ENCODE data around the gene PDE4D. TPM values are rescaled to one million over a fixed set of nuclear protein-coding genes. Genes with fewer than 3 reads are reported as not detected.

The PDE4D gene
- total and polyA plus RNA-seq, 2 experiments from 2014 or later = 4.3 to 9.7 TPM

GRCh38 chr5:59351076-59351794, 542.3 kb downstream of the PDE4D start:
- WGBS, 2 experiments (ENCODE audit: low coverage in 1 of 2, low lambda C conversion rate in 2 of 2, missing lambda C conversion rate in 2 of 2) = 35 to 43% methylated on average over 4 of the region's 4 CpGs
- no peak overlapping the region for H3K9ac ChIP-seq
- DNase-seq = no peak

DNA sequence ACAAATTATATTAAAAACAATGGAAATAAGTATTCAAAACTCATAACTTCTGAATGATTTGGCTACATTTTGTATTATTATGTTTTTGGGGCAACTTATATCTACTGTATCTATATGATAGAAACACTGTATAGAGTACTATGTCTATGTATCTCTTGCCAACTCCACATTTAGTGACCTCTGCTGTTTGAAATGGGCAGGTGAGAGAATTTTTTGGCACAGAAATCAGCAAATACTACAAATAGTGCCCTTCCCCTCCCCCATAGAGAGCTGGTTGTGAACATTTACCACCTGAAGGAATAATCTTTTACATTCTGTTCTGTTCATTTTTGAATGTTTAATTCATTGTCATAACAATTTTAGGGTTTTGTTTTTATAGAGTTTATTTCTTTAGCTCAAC, 545.3 kb downstream of the PDE4D start:
- H3K4me1 ChIP-seq (ENCODE audit: insufficient read depth) = no peaks in the 10 kb centered on the region
- H3F3A ChIP-seq (ENCODE audit: insufficient read depth) = no peaks in the 10 kb centered on the region
- no peak for TF ChIP-seq EZH2phosphoT487 (IDR thresholded peaks at IDR 0.05; ENCODE audit: insufficient read depth, low read depth)
- no peak for TF ChIP-seq EZH2 (IDR thresholded peaks at IDR 0.05; ENCODE audit: insufficient read depth, poor library complexity, severe bottlenecking)
- no peaks in the 10 kb centered on the region for H3K9me2 ChIP-seq (ENCODE audit: insufficient read depth)
- H3K9me3 ChIP-seq (ENCODE audit: low read depth) = no peaks in the 10 kb centered on the region
- H3K36me3 ChIP-seq (ENCODE audit: low read depth) = no peaks in the 10 kb centered on the region
- H3K27ac ChIP-seq = no peak overlapping the region
- H3K4me3 ChIP-seq = no peak overlapping the region
- H3K27me3 ChIP-seq (replicated peaks; ENCODE audit: insufficient read depth) = peaks cover 11% of the 10 kb centered on the region; the same call in 1 of the 2 replicates
- H3K79me2 ChIP-seq (ENCODE audit: insufficient read depth) = no peaks in the 10 kb centered on the region
- no peak overlapping the region for H3K4me2 ChIP-seq (ENCODE audit: unreplicated experiment)
- H4K20me1 ChIP-seq (ENCODE audit: insufficient read depth) = no peaks in the 10 kb centered on the region
- no peak for DNase-seq
- in situ Hi-C loops (cut with MboI) = no loop called here
- H2AFZ ChIP-seq = no peak overlapping the region
- H3K9ac ChIP-seq = no peak overlapping the region

More at GRCh38 chr5:59351076-59351794, 542.3 kb downstream of the PDE4D start:
- no peak overlapping the region for H3K27ac ChIP-seq
- in situ Hi-C loops (cut with MboI) = no loop called here
- no peaks in the 10 kb centered on the region for H3K9me2 ChIP-seq (ENCODE audit: insufficient read depth)
- H3K79me2 ChIP-seq (ENCODE audit: insufficient read depth) = no peaks in the 10 kb centered on the region
- H3K4me3 ChIP-seq = no peak overlapping the region
- H3K27me3 ChIP-seq (replicated peaks; ENCODE audit: insufficient read depth) = peaks cover 10% of the 10 kb centered on the region; the same call in 1 of the 2 replicates
- no peak for TF ChIP-seq EZH2 (IDR thresholded peaks at IDR 0.05; ENCODE audit: insufficient read depth, poor library complexity, severe bottlenecking)
- TF ChIP-seq EZH2phosphoT487 (IDR thresholded peaks at IDR 0.05; ENCODE audit: insufficient read depth, low read depth) = no peak
- H2AFZ ChIP-seq = no peak overlapping the region
- H3F3A ChIP-seq (ENCODE audit: insufficient read depth) = no peaks in the 10 kb centered on the region
- no peaks in the 10 kb centered on the region for H3K4me1 ChIP-seq (ENCODE audit: insufficient read depth)
- H3K4me2 ChIP-seq (ENCODE audit: unreplicated experiment) = no peak overlapping the region
- no peaks in the 10 kb centered on the region for H4K20me1 ChIP-seq (ENCODE audit: insufficient read depth)
- no peaks in the 10 kb centered on the region for H3K36me3 ChIP-seq (ENCODE audit: low read depth)
- no peaks in the 10 kb centered on the region for H3K9me3 ChIP-seq (ENCODE audit: low read depth)

GRCh38 chr5:59346982-59347381, 546.5 kb downstream of the PDE4D start:
- H3K4me2 ChIP-seq (ENCODE audit: unreplicated experiment) = no peak overlapping the region
- no peaks in the 10 kb centered on the region for H3K9me2 ChIP-seq (ENCODE audit: insufficient read depth)
- H3K27ac ChIP-seq = no peak overlapping the region
- no peaks in the 10 kb centered on the region for H3K36me3 ChIP-seq (ENCODE audit: low read depth)
- no peak overlapping the region for H3K4me3 ChIP-seq
- H3K9me3 ChIP-seq (ENCODE audit: low read depth) = no peaks in the 10 kb centered on the region
- H3K4me1 ChIP-seq (ENCODE audit: insufficient read depth) = no peaks in the 10 kb centered on the region
- no peak overlapping the region for H2AFZ ChIP-seq
- in situ Hi-C loops (cut with MboI) = no loop called here
- no peaks in the 10 kb centered on the region for H3F3A ChIP-seq (ENCODE audit: insufficient read depth)
- peaks cover 6% of the 10 kb centered on the region; the same call in 1 of the 2 replicates for H3K27me3 ChIP-seq (replicated peaks; ENCODE audit: insufficient read depth)
- no peak for TF ChIP-seq EZH2 (IDR thresholded peaks at IDR 0.05; ENCODE audit: insufficient read depth, poor library complexity, severe bottlenecking)
- TF ChIP-seq EZH2phosphoT487 (IDR thresholded peaks at IDR 0.05; ENCODE audit: insufficient read depth, low read depth) = no peak
- no peak overlapping the region for H3K9ac ChIP-seq
- no peaks in the 10 kb centered on the region for H4K20me1 ChIP-seq (ENCODE audit: insufficient read depth)
- no peaks in the 10 kb centered on the region for H3K79me2 ChIP-seq (ENCODE audit: insufficient read depth)
- WGBS, 2 experiments (ENCODE audit: low coverage in 1 of 2, low lambda C conversion rate in 2 of 2, missing lambda C conversion rate in 2 of 2) = 33 to 35% methylated on average over 1 of the region's 1 CpG
- DNase-seq = no peak

DNA sequence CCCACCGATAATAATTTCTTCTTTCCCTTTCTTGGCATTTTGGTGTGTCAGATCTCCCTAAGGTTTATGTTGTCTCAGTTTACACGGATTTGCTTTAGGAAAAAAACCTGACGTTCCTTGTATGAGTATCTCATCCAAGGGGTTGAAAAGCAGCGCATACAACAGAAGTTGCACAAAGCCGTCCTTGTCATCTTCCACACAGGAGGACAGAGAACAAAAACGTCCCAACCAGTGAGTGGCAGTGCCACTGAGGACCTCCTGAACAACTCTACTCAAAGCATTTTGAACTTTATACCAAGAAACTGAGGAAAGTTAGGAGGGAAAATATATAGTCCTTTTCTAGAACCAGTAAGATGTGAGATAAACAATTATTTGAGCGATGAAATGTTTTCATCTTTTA, 547.0 kb downstream of the PDE4D start:
- in situ Hi-C loops (cut with MboI) = no loop called here
- Histone ChIP-seq H2AFZ (no peak overlapping the region), H3K4me2 (ENCODE audit: unreplicated experiment) (no peak overlapping the region)

More for the DNA sequence above, 547.0 kb downstream of the PDE4D start:
- no peak for DNase-seq
- H3K4me3 ChIP-seq = no peak overlapping the region
- no peaks in the 10 kb centered on the region for H3K9me2 ChIP-seq (ENCODE audit: insufficient read depth)
- no peak overlapping the region for H3K9ac ChIP-seq
- no peaks in the 10 kb centered on the region for H3K36me3 ChIP-seq (ENCODE audit: low read depth)
- H3K4me1 ChIP-seq (ENCODE audit: insufficient read depth) = no peaks in the 10 kb centered on the region
- H4K20me1 ChIP-seq (ENCODE audit: insufficient read depth) = no peaks in the 10 kb centered on the region
- WGBS, 2 experiments (ENCODE audit: low coverage in 1 of 2, low lambda C conversion rate in 2 of 2, missing lambda C conversion rate in 2 of 2) = 58 to 61% methylated on average over 7 of the region's 7 CpGs
- no peaks in the 10 kb centered on the region for H3K9me3 ChIP-seq (ENCODE audit: low read depth)
- TF ChIP-seq EZH2phosphoT487 (IDR thresholded peaks at IDR 0.05; ENCODE audit: insufficient read depth, low read depth) = no peak
- TF ChIP-seq EZH2 (IDR thresholded peaks at IDR 0.05; ENCODE audit: insufficient read depth, poor library complexity, severe bottlenecking) = no peak
- peaks cover 4% of the 10 kb centered on the region; the same call in 1 of the 2 replicates for H3K27me3 ChIP-seq (replicated peaks; ENCODE audit: insufficient read depth)
- no peaks in the 10 kb centered on the region for H3K79me2 ChIP-seq (ENCODE audit: insufficient read depth)
- H3K27ac ChIP-seq = no peak overlapping the region
- no peaks in the 10 kb centered on the region for H3F3A ChIP-seq (ENCODE audit: insufficient read depth)

All from GM23248 (cell line).